ENCODE measurements around the gene MAX. TPM values are rescaled to one million over a fixed set of nuclear protein-coding genes. Genes with fewer than 3 reads are reported as not detected.

MAX gene
- total RNA-seq, 2 experiments from 2014 or later: 132 to 134 TPM

DNA sequence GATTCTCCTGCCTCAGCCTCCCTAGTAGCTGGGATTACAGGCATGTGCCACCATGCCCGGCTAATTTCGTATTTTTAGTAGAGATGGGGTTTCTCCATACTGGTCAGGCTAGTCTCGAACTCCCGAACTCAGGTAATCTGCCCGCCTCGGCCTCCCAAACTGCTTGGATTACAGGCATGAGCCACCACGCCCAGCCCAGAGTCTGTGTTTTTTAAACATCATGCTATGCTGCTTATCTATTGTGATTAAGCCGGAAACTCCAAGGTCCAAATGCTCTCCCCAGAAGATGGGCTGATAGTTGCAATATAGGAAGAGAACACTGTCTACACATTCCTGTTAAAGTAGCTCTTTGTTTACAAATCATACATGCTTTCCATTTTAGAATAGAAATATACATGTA lies 30.5 kb upstream of the MAX start:
- Mint-ChIP-seq H3K9me3 (ENCODE audit: insufficient read depth) (no peaks in the 10 kb centered on the region), H3K27me3 (ENCODE audit: low read depth) (peaks cover 2% of the 10 kb centered on the region), H3K4me3 (no peak overlapping the region), H3K4me1 (ENCODE audit: low read depth) (peaks cover 5% of the 10 kb centered on the region), H3K27ac (no peak overlapping the region), H3K36me3 (ENCODE audit: low read depth) (no peaks in the 10 kb centered on the region)
- CTCF ChIA-PET: interaction anchor here (0.7 kb wide), 1 partner anchor 23 kb away, joined by 3 read pairs; no protein-coding TSS in a partner anchor
- DNase-seq: no peak
- ATAC-seq: no peak
- POLR2A ChIA-PET: no interaction called here

DNA sequence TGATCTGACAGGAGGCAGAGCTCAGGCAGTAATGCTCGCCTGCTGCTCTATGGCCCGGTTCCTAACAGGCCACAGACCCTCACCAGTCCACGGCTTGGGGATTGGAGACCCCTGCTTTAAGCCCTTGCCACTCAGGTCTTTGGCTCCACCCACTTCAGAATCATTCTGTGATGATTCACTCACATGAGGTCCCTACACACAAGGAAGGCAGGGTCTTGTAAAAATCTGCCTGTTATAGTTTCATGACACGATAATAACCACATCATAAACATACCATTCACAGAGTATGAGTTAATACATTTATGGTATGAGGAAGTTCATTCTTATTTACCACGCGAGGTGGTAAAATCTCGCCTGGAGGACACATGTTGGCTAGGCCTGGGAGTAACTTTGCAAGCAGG lies 29.0 kb upstream of the MAX start:
- POLR2A ChIA-PET: no interaction called here
- ATAC-seq: no peak

DNA sequence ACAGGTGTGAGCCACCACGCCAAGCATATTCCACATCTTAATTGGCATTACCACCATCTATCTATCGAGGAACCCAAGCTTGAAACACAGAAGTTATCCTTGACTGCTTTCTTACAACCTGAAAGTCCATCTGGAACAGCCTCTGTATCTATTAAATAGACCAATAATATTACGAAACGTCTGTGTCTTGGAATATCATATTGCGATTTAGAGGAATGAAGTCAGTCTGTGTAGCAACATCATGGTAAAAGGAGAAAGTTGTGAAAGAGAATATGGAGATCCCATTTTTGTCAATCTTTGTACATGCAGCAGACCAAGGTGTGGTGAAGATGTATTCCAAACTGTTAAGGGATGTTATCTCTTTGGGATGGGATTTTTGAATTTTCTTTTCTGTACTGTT lies 25.8 kb upstream of the MAX start:
- H3K9me3 Mint-ChIP-seq (ENCODE audit: insufficient read depth): no peaks in the 10 kb centered on the region
- H3K27me3 Mint-ChIP-seq (ENCODE audit: low read depth): peaks cover 15% of the 10 kb centered on the region
- no peak overlapping the region for H3K27ac Mint-ChIP-seq
- ChIA-PET POLR2A (no interaction called here), CTCF (no interaction called here)
- DNase-seq (no peak), ATAC-seq (no peak)
- H3K36me3 Mint-ChIP-seq (ENCODE audit: low read depth): no peaks in the 10 kb centered on the region
- H3K4me3 Mint-ChIP-seq: no peak overlapping the region
- no peaks in the 10 kb centered on the region for H3K4me1 Mint-ChIP-seq (ENCODE audit: low read depth)

More for the DNA sequence above, 29.0 kb upstream of the MAX start:
- H3K27ac Mint-ChIP-seq: no peak overlapping the region
- no peaks in the 10 kb centered on the region for H3K9me3 Mint-ChIP-seq (ENCODE audit: insufficient read depth)
- H3K4me1 Mint-ChIP-seq (ENCODE audit: low read depth): peaks cover 5% of the 10 kb centered on the region
- no peaks in the 10 kb centered on the region for H3K36me3 Mint-ChIP-seq (ENCODE audit: low read depth)
- no peak overlapping the region for H3K4me3 Mint-ChIP-seq
- CTCF ChIA-PET: no interaction called here
- peaks cover 8% of the 10 kb centered on the region for H3K27me3 Mint-ChIP-seq (ENCODE audit: low read depth)
- no peak for DNase-seq

DNA sequence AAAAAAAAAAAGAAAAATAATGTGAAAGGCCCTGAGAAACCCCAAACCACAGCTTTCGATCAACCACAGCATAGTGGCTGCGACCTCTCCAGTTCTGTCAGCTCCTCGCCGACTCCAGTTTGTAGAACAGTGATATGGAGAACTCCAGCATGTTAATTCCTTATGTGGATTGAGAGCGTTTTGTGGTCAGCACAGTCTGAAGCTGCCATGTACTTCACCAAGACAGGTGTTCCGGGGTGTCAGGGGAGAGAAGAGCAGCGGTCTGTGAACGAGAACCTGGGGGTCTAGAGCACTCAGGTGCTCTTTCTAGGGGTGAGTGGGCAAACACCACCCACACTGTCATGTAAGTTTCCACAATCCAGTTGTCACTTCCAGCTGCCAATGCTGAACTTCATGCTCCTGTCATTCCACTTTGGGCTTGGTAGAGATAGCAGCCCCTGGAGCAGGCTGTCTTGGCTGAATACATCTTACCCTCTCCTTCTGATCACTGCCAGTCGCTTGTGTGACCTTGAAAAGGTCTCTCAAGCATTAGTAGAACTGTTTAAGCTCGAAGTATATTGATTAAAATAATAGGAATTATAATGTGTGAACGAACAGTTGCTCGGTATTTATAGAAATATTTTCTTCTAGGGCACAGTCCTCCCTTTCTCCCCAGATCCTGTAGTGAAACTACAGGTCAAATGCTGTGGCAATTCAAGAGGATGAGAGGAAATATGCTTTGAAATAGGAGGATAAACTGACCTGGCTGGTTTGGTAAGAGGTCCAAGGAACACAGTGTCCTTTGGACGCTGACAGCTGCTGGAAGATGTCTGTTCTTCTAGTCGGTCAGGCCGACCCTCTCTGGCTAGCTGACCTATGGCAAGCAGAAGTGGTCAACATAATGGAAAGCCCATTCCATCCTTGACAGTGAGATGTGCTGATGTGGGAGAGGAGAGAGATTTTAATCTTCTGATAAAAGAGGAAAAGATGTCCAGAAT lies 15.7 kb upstream of the MAX start:
- no peaks in the 10 kb centered on the region for H3K9me3 Mint-ChIP-seq (ENCODE audit: insufficient read depth)
- CTCF ChIA-PET: no interaction called here
- H3K36me3 Mint-ChIP-seq (ENCODE audit: low read depth): no peaks in the 10 kb centered on the region
- peaks cover 6% of the 10 kb centered on the region for H3K4me1 Mint-ChIP-seq (ENCODE audit: low read depth)
- H3K27ac Mint-ChIP-seq: no peak overlapping the region
- H3K4me3 Mint-ChIP-seq: no peak overlapping the region
- POLR2A ChIA-PET: no interaction called here
- no peak for DNase-seq
- no peak for ATAC-seq
- H3K27me3 Mint-ChIP-seq (ENCODE audit: low read depth): peaks cover 4% of the 10 kb centered on the region

DNA sequence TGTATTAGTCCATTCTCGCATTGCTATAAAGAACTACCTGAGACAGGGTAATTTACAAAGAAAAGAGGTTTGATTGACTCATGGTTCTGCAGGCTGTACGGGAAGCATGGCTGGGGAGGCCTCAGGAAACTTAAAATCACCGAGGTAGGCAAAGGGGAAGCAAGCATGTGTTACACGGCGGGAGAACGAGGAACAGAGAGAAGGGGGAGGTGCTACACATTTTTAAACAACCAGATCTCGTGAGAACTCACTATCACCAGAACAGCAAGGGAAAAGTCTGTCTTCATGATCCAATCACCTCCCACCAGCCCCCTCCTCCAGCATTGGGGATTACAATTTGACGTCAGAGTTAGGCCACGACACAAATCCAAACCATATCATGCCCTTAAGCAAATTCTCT lies 13.3 kb upstream of the MAX start:
- ATAC-seq (no peak), DNase-seq (no peak)
- Mint-ChIP-seq H3K9me3 (ENCODE audit: insufficient read depth) (no peaks in the 10 kb centered on the region), H3K4me1 (ENCODE audit: low read depth) (peaks cover 6% of the 10 kb centered on the region), H3K36me3 (ENCODE audit: low read depth) (no peaks in the 10 kb centered on the region), H3K4me3 (no peak overlapping the region), H3K27me3 (ENCODE audit: low read depth) (peaks cover 7% of the 10 kb centered on the region), H3K27ac (no peak overlapping the region)
- POLR2A ChIA-PET: no interaction called here
- CTCF ChIA-PET: interaction anchor here (1.6 kb wide), 1 partner anchor 12 kb away, joined by 5 read pairs; no protein-coding TSS in a partner anchor

DNA sequence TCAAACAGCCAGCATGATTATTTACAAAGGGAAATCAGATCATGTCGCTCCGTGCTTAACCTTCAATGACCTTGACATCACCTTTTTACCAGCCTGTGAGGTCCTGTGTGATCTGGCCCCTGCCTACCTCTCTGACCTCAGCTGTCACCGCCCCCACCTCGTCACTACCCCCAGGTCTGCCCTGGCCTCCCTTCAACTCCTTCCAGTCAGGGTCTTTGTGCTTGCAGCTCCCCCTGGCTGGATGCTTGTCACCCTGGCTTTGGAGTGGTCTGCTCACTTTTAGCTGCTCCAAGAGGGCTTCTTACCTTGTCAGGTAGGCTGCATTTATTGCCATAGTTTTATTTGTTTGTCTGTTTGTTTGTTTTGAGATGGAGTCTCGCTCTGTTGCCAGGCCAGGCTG lies 8.2 kb upstream of the MAX start:
- no peak for ATAC-seq
- Mint-ChIP-seq H3K27me3 (ENCODE audit: low read depth) (peaks cover 11% of the 10 kb centered on the region), H3K4me1 (ENCODE audit: low read depth) (peaks cover 6% of the 10 kb centered on the region), H3K9me3 (ENCODE audit: insufficient read depth) (no peaks in the 10 kb centered on the region), H3K4me3 (no peak overlapping the region), H3K27ac (peak overlapping the region; percentile 65), H3K36me3 (ENCODE audit: low read depth) (no peaks in the 10 kb centered on the region)
- ChIA-PET POLR2A (no interaction called here), CTCF (no interaction called here)
- no peak for DNase-seq

DNA sequence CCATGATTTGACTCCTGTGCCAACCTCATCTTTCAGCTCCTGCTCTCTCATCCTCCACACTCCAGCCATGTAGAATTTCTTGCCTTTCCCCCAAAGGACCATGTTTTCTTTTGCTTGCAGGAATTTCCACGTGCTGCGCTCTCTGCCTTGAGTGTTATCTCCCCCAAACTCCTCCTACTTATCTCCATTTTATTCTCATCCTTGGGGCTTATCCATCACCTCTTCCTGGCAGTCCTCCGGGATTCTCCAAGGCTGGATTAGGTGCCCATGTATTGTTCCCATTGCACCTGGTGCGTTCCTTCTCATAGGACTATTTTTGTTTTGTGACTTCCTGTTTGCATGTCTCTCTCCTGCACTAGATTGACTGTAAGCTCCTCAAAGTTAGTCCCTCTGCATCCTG lies 7.0 kb upstream of the MAX start:
- H3K27me3 Mint-ChIP-seq (ENCODE audit: low read depth): peaks cover 14% of the 10 kb centered on the region
- no peaks in the 10 kb centered on the region for H3K9me3 Mint-ChIP-seq (ENCODE audit: insufficient read depth)
- peaks cover 6% of the 10 kb centered on the region for H3K4me1 Mint-ChIP-seq (ENCODE audit: low read depth)
- no peak overlapping the region for H3K4me3 Mint-ChIP-seq
- no peak overlapping the region for H3K27ac Mint-ChIP-seq
- ChIA-PET POLR2A (no interaction called here), CTCF (no interaction called here)
- DNase-seq: no peak
- no peaks in the 10 kb centered on the region for H3K36me3 Mint-ChIP-seq (ENCODE audit: low read depth)
- ATAC-seq: no peak

DNA sequence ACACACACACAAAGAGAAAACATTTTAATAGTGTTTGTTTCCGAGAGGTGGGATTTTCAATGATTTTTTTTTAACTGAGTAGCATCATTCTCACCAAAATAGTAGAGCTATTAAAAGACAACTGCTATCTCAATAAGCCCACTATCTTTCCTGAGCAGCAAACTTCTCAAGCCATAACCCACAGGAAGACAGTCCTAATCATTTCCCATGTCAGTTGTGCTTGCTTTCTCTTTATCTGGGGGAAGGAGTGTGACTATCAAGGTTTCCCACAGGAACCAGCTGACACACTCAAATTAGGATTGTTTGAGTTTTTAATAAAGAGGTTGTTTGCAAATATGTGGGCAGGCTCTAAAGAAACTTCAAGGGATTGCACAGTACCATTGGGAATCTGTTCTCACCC lies 4.9 kb upstream of the MAX start:
- CTCF ChIA-PET: no interaction called here

DNA sequence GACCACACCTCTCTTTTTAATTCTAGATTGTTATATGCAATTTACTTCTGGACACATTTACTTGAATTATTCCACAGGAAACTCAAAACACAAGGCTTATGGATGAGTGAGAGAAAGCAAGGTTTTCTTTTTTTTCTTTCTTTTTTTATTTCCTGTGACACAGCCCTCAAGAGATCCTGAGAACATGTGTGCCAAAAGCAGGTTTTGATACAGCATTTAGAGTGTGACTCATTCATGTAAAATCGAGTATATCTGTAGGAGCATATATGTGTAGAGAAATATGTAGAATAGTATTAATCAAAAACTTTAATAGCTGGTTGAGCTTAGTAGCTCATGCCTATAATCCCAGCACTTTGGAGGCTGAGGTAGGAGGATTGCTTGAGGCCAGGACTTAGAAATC lies 4.4 kb upstream of the MAX start:
- no peak overlapping the region for H3K27ac Mint-ChIP-seq
- peaks cover 3% of the 10 kb centered on the region for H3K36me3 Mint-ChIP-seq (ENCODE audit: low read depth)
- no peak for ATAC-seq
- no peak overlapping the region for H3K4me3 Mint-ChIP-seq
- POLR2A ChIA-PET: no interaction called here
- DNase-seq: no peak
- H3K27me3 Mint-ChIP-seq (ENCODE audit: low read depth): peaks cover 16% of the 10 kb centered on the region
- H3K4me1 Mint-ChIP-seq (ENCODE audit: low read depth): peaks cover 14% of the 10 kb centered on the region
- no peaks in the 10 kb centered on the region for H3K9me3 Mint-ChIP-seq (ENCODE audit: insufficient read depth)
- CTCF ChIA-PET: no interaction called here

More for the DNA sequence above, 4.9 kb upstream of the MAX start:
- Mint-ChIP-seq H3K9me3 (ENCODE audit: insufficient read depth) (no peaks in the 10 kb centered on the region), H3K27ac (no peak overlapping the region), H3K27me3 (ENCODE audit: low read depth) (peaks cover 18% of the 10 kb centered on the region), H3K4me1 (ENCODE audit: low read depth) (peaks cover 14% of the 10 kb centered on the region), H3K4me3 (no peak overlapping the region), H3K36me3 (ENCODE audit: low read depth) (peaks cover 2% of the 10 kb centered on the region)
- DNase-seq (no peak), ATAC-seq (no peak)
- POLR2A ChIA-PET: no interaction called here

DNA sequence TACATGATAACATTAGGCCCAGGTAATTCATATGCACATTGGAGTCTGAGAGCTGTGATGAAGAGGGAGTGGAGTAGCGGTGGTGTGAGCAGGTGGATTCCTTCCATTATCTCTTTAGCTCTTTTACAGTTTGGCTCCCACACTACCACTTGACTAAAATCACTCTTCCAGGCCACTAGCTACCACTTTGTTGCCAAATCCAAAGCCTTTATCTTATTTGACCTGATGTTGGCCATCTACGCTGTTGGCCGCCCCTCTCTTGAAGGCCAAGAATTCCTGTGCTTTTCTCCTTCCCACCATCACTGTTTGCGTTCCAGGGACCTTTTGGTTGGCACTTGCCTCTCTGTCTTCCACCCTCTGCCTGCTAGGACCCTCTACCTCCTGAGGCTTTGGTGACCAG lies 4.0 kb upstream of the MAX start:
- no peak overlapping the region for H3K27ac Mint-ChIP-seq
- peaks cover 14% of the 10 kb centered on the region for H3K4me1 Mint-ChIP-seq (ENCODE audit: low read depth)
- ATAC-seq (no peak), DNase-seq (no peak)
- H3K27me3 Mint-ChIP-seq (ENCODE audit: low read depth): peaks cover 15% of the 10 kb centered on the region
- POLR2A ChIA-PET: no interaction called here
- H3K36me3 Mint-ChIP-seq (ENCODE audit: low read depth): peaks cover 4% of the 10 kb centered on the region
- H3K9me3 Mint-ChIP-seq (ENCODE audit: insufficient read depth): no peaks in the 10 kb centered on the region
- CTCF ChIA-PET: no interaction called here
- no peak overlapping the region for H3K4me3 Mint-ChIP-seq

DNA sequence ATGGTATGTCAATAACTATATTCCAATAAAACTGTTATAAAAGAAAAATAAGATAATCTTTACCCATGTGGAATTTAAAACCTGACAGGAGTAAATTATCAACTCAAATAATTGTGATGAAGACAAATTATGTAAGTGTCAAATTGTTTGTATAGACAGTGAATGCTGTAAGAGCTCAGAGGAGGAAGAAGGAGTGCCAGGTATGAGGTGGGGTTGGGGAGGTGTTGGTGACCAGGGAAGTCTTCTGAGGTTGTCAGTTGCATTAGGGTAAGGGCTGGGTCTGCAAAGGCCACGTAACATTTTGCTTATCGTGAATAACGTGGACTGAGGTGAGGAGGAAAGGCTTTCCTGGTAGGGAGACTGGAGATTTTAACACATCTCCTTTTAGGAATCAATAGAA lies 2.5 kb upstream of the MAX start:
- Mint-ChIP-seq H3K4me1 (ENCODE audit: low read depth) (peaks cover 22% of the 10 kb centered on the region), H3K9me3 (ENCODE audit: insufficient read depth) (no peaks in the 10 kb centered on the region), H3K27ac (no peak overlapping the region), H3K4me3 (no peak overlapping the region), H3K27me3 (ENCODE audit: low read depth) (peaks cover 15% of the 10 kb centered on the region), H3K36me3 (ENCODE audit: low read depth) (peaks cover 13% of the 10 kb centered on the region)
- no peak for ATAC-seq
- ChIA-PET POLR2A (no interaction called here), CTCF (interaction anchor here (1.8 kb wide), 1 partner anchor 12 kb away, joined by 5 read pairs; no protein-coding TSS in a partner anchor)
- DNase-seq: no peak

DNA sequence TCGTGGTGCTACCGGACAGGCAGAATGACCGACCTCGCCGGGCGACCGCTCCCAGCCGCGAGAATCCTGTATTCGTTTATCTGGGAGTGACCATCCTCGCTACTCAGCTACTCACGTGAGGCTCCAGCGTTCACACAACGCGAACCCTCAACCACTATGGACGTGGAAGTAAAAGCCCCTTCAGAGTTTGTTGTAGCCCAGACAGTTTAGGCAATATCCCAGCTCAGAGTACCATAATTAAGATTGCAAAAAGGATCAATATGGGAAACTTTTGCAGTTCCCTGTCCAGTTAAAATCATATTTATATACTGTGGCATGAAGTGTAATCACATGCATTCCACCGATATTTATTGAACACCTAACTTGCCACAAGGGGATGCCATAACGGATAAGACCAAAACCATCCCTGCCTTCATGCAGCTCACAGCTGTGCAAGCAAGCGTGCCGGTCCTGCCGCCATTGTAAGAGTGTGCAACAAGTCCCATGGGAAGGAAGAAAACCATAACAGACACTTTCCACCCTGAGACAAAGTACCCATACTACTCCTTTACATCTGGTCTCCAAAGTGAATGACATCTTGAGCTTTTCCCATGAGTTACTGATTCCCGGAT lies 938 bp upstream of the MAX start:
- peak overlapping the region; percentile 41 for H3K27ac Mint-ChIP-seq
- DNase-seq (peak; percentile 39), ATAC-seq (no peak)
- POLR2A ChIA-PET: interaction anchor here (0.9 to 1.4 kb wide), 2 partner anchors 10 to 26 kb away, joined by 4 to 5 read pairs; no protein-coding TSS in a partner anchor
- H3K36me3 Mint-ChIP-seq (ENCODE audit: low read depth): peaks cover 19% of the 10 kb centered on the region
- CTCF ChIA-PET: interaction anchor here (1.0 to 1.9 kb wide), 4 partner anchors 9 to 280 kb away, joined by 3 to 8 read pairs (median 5); partner anchors contain the start of gene FNTB
- peak overlapping the region; percentile 95 for H3K4me3 Mint-ChIP-seq
- H3K9me3 Mint-ChIP-seq (ENCODE audit: insufficient read depth): no peaks in the 10 kb centered on the region
- peaks cover 33% of the 10 kb centered on the region for H3K4me1 Mint-ChIP-seq (ENCODE audit: low read depth)
- peaks cover 11% of the 10 kb centered on the region for H3K27me3 Mint-ChIP-seq (ENCODE audit: low read depth)
